DOHH2 (cell line): Measurements from ENCODE around the gene ZNF274.

Experiments
- CTCF ChIP-seq: fragments of 200-600 bp; sonication (generic); IDR thresholded peaks from one replicate; pipeline ENCODE4 v1.5.1; 2014; ENCODE audit warnings: antibody characterized with exemption, mild to moderate bottlenecking, low read depth, low read length; ENCODE audit not compliant: poor library complexity, severe bottlenecking
- EZH2phosphoT487 ChIP-seq: fragments of 200-600 bp; sonication (generic); IDR thresholded peaks from 2 replicates; pipeline ENCODE4 v1.6.1; 2017; ENCODE audit warnings: borderline replicate concordance, mild to moderate bottlenecking, antibody characterized with exemption, low read length, moderate library complexity, mixed read lengths

GRCh38 chr19:58248886-58249285 is 66.0 kb downstream of the ZNF274 start:
- no peak for TF ChIP-seq CTCF
- TF ChIP-seq EZH2phosphoT487 = no peak
